ENCODE results near the gene SLC12A4.
"Not testable (repeated sequence)": the region's sequence is repeated elsewhere in the genome, so short reads cannot be mapped to it uniquely, and the experiment has no call there.

SLC12A4 gene

DNA sequence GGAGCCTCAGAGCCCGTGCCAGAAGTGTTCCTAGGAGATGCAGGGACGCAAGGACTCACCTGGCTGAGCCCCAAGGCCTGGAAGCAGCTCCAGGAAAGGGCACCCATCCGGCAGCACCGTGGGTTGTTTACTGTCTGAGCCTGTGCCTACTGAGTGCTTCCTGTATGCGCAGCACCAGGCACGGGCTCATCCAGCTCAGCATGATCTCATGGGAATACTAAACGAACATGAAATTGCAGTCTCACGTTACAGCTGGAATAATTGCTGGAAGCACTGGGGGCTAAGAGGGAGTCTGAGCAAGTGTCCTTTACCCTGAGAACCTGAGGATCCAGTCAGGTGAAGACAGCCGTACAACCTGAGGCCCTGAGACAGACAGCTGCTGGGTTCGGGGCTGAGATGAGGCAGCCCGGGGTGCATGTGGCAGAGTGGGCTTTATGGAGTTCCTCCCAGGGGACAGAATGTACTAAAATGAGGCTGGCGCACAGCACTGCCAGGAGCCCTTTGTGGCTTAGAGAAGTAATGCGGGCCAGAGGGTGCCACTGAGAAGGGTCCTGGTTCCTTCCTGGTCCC lies 42.2 kb downstream of the SLC12A4 start:
- peak; percentile 85 for DNase-seq (ENCODE audit: low spot score)

DNA sequence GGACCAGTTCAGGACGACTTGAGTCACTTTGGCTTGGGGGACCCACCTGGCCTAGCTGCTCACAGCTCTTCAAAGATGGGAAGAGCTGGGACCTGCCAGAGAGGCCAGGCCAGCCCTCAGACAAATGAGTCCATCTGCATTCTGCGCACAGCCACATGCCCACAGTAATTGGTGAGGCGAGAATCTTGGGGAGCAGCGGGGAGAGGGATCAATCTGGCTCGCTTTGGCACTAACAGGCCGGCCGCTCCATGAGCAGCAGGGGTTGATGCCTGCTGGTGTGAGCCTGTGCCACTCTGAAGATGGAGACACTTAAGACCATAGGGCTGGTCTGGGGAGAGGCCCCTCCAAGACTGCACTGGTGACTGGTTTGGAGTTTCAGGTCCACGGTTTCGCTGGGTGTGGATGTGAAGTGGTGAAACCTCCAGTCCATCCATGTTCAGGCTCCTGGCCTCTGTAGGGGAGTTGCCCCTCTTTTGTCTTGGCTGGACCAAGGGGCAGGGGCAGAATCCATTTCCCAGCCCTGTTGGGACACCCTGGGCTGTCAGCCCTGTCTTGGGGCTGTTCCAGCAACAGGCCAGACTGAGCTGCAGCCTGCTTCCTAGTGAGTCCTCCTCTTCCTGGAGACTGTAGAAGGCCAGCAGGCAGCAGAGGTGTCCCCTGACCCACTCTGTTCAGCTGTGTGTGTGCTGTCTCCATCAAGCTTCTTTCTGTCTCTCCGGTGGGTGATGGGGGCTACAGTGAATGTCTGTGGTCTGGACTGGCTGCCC lies 44.1 kb downstream of the SLC12A4 start:
- DNase-seq (ENCODE audit: low spot score) = no peak

DNA sequence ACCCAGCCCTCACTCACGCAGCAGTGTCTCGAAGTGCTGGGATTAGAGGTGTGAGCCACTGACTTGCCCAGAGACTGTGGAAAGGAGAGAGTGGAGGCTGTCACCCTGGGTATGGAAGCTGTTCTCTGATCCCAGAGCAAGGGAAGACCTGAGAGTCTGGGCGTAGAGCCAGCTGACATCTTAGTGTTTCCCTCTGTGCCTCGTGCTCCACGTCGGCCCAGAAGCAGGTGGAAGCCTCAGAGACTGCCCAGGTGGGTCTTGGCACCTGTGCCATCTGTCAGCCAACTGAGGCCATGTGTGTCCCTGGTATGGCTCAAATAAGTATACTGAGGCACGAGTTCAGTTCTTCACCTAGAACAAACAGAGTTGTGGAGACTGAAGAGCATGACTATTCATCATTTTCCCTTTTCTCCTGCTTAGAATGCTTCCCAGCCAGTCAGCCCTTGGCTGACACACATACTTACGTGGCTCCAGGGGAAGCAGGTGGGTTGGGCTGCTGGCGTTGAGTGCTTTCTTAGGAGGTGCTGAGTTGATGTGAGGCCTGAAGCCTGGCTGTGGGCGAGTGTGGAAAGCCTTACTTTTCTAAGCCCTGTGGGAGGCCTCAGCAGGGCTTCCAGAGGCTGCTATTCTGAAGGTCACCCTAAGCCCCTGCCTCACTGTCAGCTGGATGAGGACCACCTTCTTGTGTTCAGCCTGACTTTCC lies 44.9 kb downstream of the SLC12A4 start:
- no peak for DNase-seq (ENCODE audit: low spot score)

DNA sequence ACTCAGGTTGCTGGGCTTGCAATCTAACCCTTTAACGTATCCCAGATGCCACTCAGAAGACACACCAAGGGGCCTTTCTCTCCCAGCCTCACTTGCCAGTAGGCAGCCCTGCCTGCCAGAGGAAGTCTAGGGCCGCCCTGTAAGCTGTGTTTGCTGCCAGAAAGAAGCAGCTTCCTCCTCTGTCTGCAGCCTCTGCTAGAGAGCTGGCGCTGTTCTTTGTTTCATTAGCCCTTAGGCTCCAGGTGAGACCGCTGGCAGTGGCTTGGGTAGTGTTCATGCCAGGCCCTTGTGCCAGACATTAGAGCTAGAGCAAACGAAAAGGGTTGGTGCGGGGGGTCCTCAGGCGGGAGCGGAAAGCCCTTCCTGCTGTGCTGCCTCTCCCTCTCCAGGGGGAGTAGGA lies 45.7 kb downstream of the SLC12A4 start:
- DNase-seq (ENCODE audit: low spot score) = no peak

DNA sequence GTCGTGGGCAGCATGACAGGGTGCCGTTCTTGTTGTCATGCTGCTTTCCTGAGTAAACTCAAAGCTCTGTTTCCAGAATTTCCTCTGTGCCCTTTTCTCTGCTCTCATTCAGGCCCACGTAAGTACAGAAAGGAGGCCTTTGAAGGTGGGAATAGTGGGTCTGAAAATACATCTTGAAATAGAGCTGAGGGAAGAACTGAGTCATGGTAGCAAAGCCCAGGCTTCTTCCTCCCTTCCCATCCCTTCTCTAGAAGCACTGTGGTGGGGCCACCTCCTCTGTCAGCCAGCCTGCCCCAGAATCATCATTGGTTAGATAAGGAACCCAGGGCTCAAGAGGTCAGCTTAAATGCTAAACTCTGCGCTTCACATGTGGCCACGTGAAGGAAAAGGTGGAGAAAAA lies 46.2 kb downstream of the SLC12A4 start:
- DNase-seq (ENCODE audit: low spot score) = no peak

DNA sequence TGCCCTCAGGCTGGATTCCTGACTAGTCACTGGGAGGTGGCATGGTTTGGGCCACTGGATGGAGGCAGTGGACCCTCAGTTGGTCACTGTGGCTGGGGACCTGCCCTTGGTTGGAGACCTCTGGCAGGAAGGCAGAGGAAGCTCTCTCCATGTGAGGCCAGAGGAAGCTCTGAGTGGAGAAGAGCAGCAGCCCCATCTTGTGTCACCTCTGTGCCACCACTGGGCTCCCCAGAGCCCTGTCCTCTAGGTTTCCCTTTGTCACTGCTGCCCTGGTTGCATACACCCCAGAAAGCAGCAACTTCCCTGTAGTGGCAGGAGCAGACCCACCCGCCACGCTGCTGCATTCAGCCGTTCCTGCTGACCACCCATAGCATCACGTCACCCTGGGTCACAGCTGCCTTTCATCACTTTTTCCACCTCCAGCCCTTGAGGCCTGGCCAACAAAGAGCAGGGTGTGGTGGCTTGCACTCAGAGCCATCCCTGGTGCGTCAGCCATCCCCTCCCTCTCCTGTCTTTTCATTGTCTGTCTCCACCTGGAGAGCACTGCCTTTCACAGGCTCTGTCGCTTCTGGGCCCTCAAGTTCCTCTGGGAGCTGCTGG lies 48.7 kb downstream of the SLC12A4 start:
- DNase-seq (ENCODE audit: low spot score) = no peak

DNA sequence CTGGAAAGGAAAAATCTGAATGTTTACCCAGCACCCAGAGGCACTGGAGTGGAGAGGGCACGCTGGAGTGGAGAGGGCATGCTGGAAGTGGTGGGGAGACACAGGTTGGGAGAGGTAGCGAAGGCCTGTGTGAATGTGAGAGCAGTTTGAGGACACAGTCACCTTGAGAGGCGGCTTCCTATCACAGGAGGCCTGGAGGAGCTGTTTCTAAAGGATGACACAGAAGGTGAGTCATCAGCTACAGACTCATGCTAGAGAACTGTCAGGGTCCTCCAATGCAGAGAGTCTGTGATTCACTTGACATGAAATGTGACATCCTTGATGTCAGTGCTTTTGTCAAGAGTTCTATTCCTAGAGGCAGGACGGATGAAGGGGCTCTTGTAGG lies 50.6 kb downstream of the SLC12A4 start:
- no peak for DNase-seq (ENCODE audit: low spot score)

DNA sequence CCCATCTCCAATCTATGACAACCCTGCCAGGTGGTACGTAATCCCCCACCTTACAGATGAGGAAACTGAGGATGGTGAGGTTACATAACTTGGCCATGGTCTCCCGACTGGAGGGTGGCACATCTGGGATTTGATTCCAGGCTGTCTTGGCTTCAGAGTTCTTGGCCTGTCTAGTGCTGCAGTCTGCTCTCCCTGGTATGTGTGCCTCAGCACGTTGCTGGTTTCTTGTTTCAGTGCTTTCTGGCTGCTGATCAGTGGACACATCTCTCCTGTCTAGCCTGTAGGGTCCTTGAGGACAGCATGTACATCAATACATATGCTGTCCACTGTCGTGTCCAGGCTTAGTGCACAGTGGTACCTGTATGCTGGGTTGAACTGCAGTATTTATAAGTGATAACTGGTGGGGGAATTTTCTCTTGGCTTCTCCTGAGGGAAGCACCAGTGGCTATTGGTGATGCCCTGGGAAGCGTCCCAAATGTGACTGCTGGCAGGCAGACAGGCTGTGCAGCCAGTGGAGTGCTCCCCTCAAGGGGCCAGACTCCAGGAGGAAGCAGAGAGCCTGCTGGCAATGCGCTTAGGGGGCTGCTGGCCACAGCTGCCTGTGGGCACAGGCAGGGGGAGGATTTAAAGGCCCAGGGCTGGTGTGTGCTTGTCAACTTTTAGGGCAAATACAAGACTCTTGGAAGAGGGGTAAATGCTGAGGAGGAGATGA lies 51.1 kb downstream of the SLC12A4 start:
- no peak for DNase-seq (ENCODE audit: low spot score)

DNA sequence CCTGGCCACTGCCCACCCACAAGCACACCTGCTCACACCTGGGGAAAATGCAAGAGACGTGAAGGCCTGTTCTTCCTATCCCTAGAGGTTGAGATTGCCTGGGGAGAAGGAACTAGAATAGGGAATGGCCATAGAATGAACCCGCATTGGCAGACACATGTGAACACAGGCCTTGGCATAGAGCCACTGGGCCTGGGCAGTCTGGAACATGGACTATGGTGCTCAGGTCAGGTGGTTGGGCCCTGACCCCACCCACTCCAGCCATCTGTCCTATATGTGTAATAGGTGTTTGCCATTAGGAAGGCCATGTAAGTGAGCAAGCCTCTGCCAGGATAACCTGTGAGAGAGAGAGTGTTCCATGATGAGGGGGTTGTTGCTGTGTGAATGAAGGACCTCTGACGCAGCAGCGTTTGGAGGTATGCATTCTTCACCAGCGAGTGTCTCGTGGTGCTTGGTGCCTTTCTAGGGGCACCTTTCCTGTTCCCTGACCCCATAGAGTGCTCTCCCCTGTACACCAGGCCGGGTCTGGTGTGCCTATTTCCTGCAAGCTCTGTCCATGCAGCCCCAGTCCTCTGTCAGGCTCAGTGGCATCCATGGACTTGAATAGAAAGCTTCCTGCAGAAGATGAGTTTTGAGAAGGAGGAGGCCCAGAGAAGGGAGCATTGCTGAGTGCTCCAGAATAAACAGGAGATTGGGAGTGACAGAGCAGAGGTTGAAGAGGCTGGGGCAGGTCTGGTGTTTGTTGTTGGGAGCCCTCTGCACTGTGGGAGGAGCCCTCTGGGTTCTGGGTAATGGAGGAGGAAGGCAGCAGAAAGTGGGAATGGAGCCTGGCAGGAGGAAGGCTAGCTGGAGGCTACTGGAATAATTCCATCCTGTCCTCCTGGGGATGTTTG lies 52.4 kb downstream of the SLC12A4 start:
- DNase-seq (ENCODE audit: low spot score) = no peak

DNA sequence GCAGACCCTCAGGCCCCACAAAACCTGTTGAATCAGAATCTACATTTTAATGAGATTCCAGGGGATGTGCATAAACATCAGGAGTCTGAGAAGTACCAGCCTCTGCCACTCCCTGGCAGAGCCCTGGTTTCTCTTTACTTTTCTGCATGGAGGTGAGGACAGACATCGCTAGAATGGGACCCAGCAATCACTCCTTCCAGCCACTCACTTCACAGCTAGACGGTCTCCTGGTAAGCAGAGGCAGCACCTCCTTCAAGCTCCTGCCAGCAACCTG lies 53.0 kb downstream of the SLC12A4 start:
- not testable (repeated sequence) for DNase-seq (ENCODE audit: low spot score)

DNA sequence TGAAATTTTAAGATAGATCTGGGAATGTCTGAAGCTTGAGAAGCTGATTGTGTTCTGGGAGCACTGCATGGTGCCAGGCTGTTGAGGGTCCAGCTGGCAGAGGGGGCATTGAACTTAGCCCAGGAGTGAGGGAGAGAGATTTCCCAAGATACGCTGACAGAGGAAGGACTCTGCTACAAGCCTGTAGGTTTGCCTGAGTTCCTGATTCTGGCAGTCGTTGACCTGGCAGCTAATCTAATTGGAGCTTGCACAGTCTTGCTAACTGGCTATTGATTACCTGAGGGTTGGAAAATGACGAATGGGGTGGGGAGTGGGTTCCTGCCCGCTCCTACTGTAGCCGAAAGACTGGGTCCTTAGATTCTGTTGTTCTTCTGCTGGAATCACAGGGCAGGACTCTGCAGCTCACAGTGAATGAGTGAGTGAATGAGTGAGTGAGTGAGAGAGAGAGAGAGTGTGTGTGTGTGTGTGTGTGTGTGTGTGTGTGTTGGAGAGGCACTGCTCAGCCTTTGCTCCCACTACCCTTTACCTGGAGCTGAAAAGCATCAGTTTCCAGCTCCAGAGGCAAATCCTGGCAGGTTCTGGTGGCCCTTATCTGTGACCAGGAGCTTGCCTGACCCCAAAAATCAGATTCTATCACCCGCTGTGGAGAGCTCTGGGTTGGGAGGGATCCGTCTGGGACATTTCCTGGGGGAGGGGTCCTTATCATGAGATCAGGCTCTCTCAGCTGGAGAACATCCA lies 53.5 kb downstream of the SLC12A4 start:
- no peak for DNase-seq (ENCODE audit: low spot score)

DNA sequence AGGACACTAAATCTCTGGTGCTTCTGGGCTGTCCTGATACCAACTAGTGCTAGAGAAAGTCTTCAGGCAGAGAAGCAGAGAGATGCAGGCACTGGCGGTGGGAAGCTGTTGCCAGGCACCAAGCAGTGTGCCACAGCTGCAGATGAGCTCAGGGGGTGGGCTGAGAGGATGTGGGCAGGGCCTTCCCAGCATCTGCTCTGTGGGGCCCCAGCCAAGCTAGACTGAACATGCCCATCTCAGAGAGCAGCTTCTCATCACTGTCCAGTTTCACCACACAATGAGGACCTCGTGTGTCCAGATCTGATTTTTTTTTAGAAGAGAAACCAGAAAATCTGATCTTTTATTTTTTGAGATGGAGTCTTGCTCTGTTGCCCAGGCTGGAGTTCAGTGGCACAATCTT lies 58.3 kb downstream of the SLC12A4 start:
- DNase-seq (ENCODE audit: low spot score) = no peak

DNA sequence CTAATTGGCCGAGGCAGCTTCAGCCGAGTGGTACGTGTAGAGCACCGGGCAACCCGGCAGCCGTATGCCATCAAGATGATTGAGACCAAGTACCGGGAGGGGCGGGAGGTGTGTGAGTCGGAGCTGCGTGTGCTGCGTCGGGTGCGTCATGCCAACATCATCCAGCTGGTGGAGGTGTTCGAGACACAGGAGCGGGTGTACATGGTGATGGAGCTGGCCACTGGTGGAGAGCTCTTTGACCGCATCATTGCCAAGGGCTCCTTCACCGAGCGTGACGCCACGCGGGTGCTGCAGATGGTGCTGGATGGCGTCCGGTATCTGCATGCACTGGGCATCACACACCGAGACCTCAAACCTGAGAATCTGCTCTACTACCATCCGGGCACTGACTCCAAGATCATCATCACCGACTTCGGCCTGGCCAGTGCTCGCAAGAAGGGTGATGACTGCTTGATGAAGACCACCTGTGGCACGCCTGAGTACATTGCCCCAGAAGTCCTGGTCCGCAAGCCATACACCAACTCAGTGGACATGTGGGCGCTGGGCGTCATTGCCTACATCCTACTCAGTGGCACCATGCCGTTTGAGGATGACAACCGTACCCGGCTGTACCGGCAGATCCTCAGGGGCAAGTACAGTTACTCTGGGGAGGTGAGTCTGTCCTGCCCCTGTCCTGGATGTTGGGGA lies 59.2 kb downstream of the SLC12A4 start:
- DNase-seq (ENCODE audit: low spot score) = no peak

DNA sequence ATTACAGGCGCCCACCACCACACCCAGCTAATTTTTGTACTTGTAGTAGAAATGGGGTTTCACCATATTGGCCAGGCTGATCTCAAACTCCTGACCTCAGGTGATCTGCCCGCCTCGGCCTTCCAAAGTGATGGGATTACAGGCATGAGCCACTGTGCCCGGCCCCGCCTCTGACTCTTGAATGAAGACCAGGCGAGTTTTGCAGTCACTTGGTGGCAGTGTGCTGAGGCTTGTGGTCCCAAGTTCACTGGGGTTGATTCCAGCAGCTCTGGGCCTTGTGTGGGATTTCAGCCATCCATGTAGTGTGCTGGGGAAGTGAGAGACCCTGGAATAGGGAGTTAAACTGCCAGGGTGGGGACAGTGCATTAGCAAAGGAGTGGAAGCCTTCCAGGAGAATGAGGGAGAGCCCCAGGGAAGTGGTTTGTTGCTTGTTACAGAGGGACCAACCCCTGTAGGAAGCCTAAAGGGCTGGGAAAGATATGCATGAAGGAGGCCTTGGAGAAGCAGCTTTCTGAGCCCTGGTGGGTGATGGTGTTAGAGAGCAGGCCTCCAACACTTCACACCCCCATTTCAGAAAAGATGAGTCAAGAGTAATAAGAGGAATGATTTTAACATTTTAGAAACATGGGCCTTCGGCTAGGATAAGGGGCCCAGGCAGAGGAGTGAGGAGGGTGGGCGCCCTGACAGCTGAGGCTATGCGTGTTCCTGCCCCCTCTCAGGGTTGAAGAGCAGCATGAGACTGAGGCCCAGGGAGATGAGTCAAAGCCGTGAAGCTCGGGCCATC lies 60.8 kb downstream of the SLC12A4 start:
- DNase-seq (ENCODE audit: low spot score) = no peak

DNA sequence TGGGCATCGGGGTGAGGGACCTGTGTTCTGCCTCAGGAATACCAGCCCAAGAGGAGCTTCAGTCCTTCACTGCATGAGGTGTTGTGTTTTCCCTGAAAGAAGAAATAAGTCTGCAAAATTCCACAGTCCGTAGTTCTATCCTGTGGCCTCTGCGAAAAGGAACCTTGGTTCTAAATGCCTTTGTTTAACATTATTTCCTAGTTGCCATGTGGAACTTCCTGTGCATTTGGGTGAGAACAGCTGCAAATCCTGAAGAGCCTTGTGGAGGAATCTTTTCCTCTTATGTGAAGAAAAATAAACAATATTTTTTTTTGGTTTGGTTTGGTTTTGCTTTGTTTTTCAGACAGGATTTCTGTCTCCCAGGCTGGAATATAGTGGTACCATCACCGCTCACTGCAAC lies 65.6 kb downstream of the SLC12A4 start:
- no peak for DNase-seq (ENCODE audit: low spot score)

DNA sequence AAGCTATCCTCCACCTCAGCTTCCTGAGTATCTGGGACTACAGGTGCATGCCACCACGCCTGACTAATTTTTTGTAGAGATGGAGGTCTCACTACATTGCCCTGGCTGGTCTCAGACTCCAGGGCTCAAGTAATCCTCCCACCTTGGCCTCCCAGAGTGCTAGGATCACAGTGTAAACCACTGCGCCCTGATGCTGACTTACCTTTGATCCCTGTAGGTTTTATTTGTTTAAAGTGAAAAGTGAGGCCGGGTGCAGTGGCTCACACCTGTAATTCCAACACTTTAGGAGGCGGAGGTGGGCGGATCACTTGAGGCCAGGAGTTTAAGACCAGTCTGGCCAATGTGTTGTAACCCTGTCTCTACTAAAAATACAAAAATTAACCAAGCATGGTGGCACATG lies 66.7 kb downstream of the SLC12A4 start:
- no peak for DNase-seq (ENCODE audit: low spot score)

DNA sequence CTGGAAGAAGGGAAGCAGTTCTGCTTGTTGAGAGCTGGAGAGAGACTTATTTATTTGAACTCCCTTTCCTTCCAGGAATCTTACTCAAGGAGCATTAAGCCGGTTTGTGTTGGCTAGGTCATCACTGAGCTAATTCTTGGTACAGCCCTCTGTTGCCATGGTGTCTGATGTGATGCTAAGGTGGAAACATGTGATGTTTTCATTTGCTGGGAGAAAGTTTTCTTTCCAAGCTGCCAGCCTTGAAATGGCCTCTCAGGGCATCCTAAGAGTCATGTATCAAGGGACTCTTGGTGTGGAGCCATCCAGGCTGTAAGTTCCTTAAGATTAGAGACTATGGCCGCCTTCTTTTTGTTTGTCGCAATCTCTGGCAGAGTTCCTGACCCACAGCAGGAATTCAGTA lies 71.2 kb downstream of the SLC12A4 start:
- DNase-seq (ENCODE audit: low spot score) = no peak

DNA sequence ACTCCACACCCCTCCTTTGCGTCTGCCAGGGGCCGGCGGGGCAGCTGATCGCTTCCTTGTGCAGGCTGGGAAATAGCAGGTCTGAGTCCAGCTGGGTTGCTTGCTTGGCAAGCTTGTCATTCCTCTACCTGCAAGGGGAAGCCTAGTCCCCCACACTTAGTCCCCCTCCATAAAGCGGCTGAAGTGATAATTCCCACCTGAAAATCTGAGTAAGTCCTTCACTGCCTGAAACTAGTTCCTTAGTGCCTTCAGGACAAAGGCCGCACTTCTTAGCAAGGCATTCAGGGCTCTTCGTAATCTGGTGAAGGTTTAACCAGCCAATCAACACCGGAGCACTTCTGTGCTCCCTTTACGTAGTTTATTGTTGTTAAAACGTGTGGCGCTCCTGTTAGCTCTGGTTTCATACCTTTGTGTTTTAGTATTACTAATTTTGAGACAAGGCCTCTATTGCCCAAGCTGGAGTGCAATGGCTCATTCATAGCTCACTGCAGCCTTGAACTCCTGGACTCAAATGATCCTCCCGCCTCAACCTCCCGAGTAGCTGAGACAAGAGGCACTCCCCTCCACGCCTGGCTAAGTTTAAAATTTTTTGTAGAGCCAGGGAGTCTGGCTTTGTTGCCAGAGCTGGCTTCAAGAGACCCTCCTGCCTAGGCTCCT lies 74.6 kb downstream of the SLC12A4 start:
- no peak for DNase-seq (ENCODE audit: low spot score)
